DOHH2 (cell line): ENCODE measurements around the gene ZFYVE27.

Source experiments
- H3F3A ChIP-seq: fragments of 200-600 bp; sonication (generic), shearing (Covaris generic); 2 replicates; pipeline ENCODE4 v1.6.0; 2016; ENCODE audit warnings: antibody characterized with exemption, mild to moderate bottlenecking; ENCODE audit not compliant: control insufficient read depth, insufficient read depth
- H3K27ac ChIP-seq: fragments of 200-600 bp; sonication (generic); 2 replicates; pipeline ENCODE4 v1.5.1; 2014; ENCODE audit warnings: low read depth, mild to moderate bottlenecking, low read length, moderate library complexity
- H3K27me3 ChIP-seq: fragments of 200-600 bp; sonication (generic); 2 replicates; pipeline ENCODE4 v1.6.1; 2014; ENCODE audit warnings: mild to moderate bottlenecking, low read length, mixed read lengths; ENCODE audit not compliant: control insufficient read depth
- H3K36me3 ChIP-seq: fragments of 200-600 bp; sonication (generic); 2 replicates; pipeline ENCODE4 v1.6.1; 2014; ENCODE audit warnings: mild to moderate bottlenecking, low read length, moderate library complexity, mixed read lengths; ENCODE audit not compliant: control insufficient read depth
- H3K4me1 ChIP-seq: fragments of 200-600 bp; sonication (generic); 2 replicates; pipeline ENCODE4 v1.6.1; 2014; ENCODE audit warnings: mild to moderate bottlenecking, low read length, mixed read lengths; ENCODE audit not compliant: control insufficient read depth
- H3K4me2 ChIP-seq: fragments of 200-600 bp; sonication (generic); 2 replicates; pipeline ENCODE4 v1.6.0; 2014; ENCODE audit warnings: mild to moderate bottlenecking, low read length, moderate library complexity
- H3K4me3 ChIP-seq: fragments of 200-600 bp; sonication (generic); 2 replicates; pipeline ENCODE4 v1.5.1; 2014; ENCODE audit warnings: mild to moderate bottlenecking, low read length, mixed read lengths
- H3K79me2 ChIP-seq: fragments of 200-600 bp; sonication (generic); 2 replicates; pipeline ENCODE4 v1.6.1; 2014; ENCODE audit warnings: mild to moderate bottlenecking, low read length, mixed read lengths; ENCODE audit not compliant: control insufficient read depth
- H3K9me2 ChIP-seq: fragments of 200-600 bp; sonication (generic); replicated peaks from 2 replicates; pipeline ENCODE4 v1.6.1; 2014; ENCODE audit warnings: mild to moderate bottlenecking, low read length, mixed read lengths; ENCODE audit not compliant: control insufficient read depth
- H3K9me3 ChIP-seq: fragments of 200-600 bp; sonication (generic); 2 replicates; pipeline ENCODE4 v1.6.1; 2014; ENCODE audit warnings: antibody characterized with exemption, low read length, mixed read lengths; ENCODE audit not compliant: control insufficient read depth, insufficient read depth
- H4K20me1 ChIP-seq: fragments of 200-600 bp; sonication (generic); 2 replicates; pipeline ENCODE4 v1.6.0; 2014; ENCODE audit warnings: low read depth, mild to moderate bottlenecking, antibody characterized with exemption, low read length, moderate library complexity; ENCODE audit not compliant: control insufficient read depth, insufficient read depth
- EZH2phosphoT487 ChIP-seq: fragments of 200-600 bp; sonication (generic); IDR thresholded peaks from 2 replicates; pipeline ENCODE4 v1.6.1; 2017; ENCODE audit warnings: borderline replicate concordance, mild to moderate bottlenecking, antibody characterized with exemption, low read length, moderate library complexity, mixed read lengths
- TF ChIP-seq, protein P1 (sequence below): fragments of 200-600 bp; sonication (generic); IDR thresholded peaks from one replicate; pipeline ENCODE4 v1.5.1; 2014; ENCODE audit warnings: antibody characterized with exemption, mild to moderate bottlenecking, low read depth, low read length; ENCODE audit not compliant: poor library complexity, severe bottlenecking

ZFYVE27 gene

DNA sequence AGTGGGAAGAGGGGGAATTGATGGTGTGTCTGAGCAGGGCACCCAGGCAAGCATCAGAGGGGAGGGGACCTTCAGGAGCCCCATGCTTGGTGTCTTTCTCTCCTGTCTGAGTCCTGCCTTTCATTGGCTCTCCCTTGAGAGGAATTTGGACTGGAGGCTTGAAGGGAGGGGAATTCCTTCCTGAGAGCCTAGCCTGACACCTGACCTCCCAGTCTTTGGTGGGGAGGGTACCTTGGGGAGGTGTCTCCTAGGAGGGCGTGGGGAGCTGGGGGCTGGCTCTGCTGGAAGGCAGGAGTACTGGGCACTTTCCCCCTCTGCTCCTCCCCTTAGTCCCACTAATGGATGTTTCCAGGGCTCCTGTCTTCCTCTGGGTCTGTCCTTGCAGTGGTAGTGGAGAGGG, 36.2 kb downstream of the ZFYVE27 start:
- H3K9me2 ChIP-seq: no peaks in the 10 kb centered on the region
- no peak for TF ChIP-seq EZH2phosphoT487
- TF ChIP-seq, protein P1, sequence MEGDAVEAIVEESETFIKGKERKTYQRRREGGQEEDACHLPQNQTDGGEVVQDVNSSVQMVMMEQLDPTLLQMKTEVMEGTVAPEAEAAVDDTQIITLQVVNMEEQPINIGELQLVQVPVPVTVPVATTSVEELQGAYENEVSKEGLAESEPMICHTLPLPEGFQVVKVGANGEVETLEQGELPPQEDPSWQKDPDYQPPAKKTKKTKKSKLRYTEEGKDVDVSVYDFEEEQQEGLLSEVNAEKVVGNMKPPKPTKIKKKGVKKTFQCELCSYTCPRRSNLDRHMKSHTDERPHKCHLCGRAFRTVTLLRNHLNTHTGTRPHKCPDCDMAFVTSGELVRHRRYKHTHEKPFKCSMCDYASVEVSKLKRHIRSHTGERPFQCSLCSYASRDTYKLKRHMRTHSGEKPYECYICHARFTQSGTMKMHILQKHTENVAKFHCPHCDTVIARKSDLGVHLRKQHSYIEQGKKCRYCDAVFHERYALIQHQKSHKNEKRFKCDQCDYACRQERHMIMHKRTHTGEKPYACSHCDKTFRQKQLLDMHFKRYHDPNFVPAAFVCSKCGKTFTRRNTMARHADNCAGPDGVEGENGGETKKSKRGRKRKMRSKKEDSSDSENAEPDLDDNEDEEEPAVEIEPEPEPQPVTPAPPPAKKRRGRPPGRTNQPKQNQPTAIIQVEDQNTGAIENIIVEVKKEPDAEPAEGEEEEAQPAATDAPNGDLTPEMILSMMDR: no peak

DNA sequence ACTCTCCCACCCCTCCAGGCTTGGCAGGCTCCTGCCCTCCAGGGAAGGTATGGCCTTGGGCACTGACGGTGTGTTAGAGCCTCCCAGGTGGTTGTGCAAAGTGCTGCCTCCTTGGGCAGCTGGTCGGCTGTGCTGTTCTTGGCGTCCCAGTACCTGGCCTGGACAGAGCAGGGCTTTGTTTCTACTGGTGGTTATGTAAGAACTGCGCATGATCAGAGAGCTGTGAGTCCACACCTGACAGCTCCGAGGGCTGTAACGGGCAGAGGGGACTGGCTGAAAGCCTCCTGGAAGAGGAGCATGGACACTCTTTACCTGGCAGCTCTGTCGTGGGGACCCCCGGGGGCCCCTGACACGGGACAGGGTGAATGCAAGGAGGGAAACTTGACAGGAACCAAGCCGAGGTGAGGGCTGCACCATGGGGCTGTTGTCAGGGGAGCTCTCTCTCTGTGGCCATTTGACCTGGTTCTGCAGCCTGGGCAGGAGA, 37.9 kb downstream of the ZFYVE27 start:
- Histone ChIP-seq H4K20me1 (no peaks in the 10 kb centered on the region), H3K27ac (no peak overlapping the region), H3K4me3 (no peak overlapping the region), H3K27me3 (peaks cover 26% of the 10 kb centered on the region), H3F3A (no peaks in the 10 kb centered on the region), H3K4me2 (no peak overlapping the region), H3K36me3 (no peaks in the 10 kb centered on the region), H3K9me2 (no peaks in the 10 kb centered on the region), H3K9me3 (no peaks in the 10 kb centered on the region), H3K79me2 (no peaks in the 10 kb centered on the region), H3K4me1 (no peaks in the 10 kb centered on the region)
- TF ChIP-seq, protein P1: no peak
- no peak for TF ChIP-seq EZH2phosphoT487

More for the DNA sequence above, 36.2 kb downstream of the ZFYVE27 start:
- H3K79me2 ChIP-seq: no peaks in the 10 kb centered on the region
- H3K27me3 ChIP-seq: peaks cover 26% of the 10 kb centered on the region
- H3K4me3 ChIP-seq: no peak overlapping the region
- no peak overlapping the region for H3K27ac ChIP-seq
- no peaks in the 10 kb centered on the region for H3K9me3 ChIP-seq
- H3K36me3 ChIP-seq: no peaks in the 10 kb centered on the region
- H3K4me2 ChIP-seq: no peak overlapping the region
- no peaks in the 10 kb centered on the region for H3K4me1 ChIP-seq
- H4K20me1 ChIP-seq: no peaks in the 10 kb centered on the region
- H3F3A ChIP-seq: no peaks in the 10 kb centered on the region

DNA sequence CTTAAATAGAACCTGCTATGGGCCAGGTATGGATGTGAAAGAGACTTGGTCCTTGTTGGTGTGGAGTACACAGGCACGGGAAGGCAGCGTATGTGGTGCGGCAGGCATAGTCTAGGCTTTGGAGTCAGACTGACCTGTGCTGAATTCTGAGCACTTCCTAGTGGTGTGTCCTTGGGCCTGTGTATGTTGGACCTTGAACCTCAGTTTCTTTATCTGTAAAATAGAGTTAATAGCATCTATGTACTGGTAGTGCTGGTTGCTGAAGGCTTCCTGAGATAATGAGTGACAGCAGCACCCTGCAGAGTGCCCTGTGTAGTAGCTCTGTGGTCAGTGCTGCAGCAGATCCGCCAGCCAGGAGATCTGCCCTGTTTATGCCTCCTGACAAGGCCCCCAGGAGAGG, 40.2 kb downstream of the ZFYVE27 start:
- no peaks in the 10 kb centered on the region for H3F3A ChIP-seq

More for the DNA sequence above, 40.2 kb downstream of the ZFYVE27 start:
- TF ChIP-seq EZH2phosphoT487: no peak
- TF ChIP-seq, protein P1: no peak
- H3K27me3 ChIP-seq: peaks cover 17% of the 10 kb centered on the region
- no peaks in the 10 kb centered on the region for H3K79me2 ChIP-seq
- no peaks in the 10 kb centered on the region for H3K4me1 ChIP-seq
- no peak overlapping the region for H3K4me2 ChIP-seq
- no peaks in the 10 kb centered on the region for H3K9me3 ChIP-seq
- H3K36me3 ChIP-seq: no peaks in the 10 kb centered on the region
- no peak overlapping the region for H3K4me3 ChIP-seq
- no peak overlapping the region for H3K27ac ChIP-seq
- H3K9me2 ChIP-seq: no peaks in the 10 kb centered on the region
- H4K20me1 ChIP-seq: no peaks in the 10 kb centered on the region
